GM21723 (cell line): ENCODE measurements around the gene BICD1.
"Not testable (repeated sequence)": the region's sequence is repeated elsewhere in the genome, so short reads cannot be mapped to it uniquely, and the experiment has no call there.

Experiments used
- ATAC-seq: cut with Tn5 transposase; IDR thresholded peaks from one replicate; pipeline ENCODE4 v1.9.1; 2021; ENCODE audit warnings: mild to moderate bottlenecking, moderate library complexity; ENCODE audit not compliant: unreplicated experiment

The BICD1 gene

DNA sequence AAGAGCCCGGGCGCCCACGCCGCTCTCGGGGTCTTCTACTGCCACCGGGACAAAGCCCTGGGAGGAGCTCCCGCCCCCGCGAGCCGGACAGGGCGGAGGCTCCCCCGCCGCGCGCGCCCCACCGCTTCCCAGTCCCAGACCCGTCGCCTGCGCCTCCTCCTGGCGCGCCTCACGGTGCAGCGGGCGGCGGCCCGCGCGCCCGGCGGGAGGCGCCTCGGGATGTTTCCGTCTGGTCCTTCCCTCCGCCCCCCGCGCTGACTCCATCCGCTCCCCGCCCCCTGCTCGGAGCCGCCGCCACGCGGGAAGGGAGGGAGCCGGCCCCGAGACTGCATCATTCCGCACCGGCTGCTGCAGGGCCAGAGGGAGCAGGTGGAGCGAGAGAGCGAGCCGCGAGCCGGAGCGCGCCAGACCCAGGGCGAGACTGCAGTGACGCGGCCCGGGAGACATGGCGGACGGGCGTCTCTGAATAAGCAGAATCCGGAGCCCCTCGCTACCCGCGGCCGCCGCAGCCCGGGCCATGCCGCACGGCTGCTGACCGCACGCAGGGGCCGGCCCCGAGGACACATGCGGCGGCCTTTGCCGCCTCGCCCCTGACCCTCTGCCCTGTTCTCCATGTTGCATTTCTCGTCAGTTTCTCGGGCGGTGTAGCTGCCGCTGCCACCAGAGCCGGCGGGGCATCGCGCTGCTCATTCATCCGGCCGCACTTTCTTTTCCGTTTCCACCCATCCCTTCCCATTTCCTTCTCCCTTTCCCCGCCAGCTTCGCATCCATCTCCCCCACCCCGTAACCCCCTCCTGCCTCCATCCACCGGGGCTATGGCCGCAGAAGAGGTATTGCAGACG, at the start of gene BICD1:
Gene BICD1, plus strand, starts transcription at position 331 of the 842 bp plus-strand sequence. Its CDS starts 485 bp downstream, at position 816.
- ATAC-seq = peak; percentile 85

DNA sequence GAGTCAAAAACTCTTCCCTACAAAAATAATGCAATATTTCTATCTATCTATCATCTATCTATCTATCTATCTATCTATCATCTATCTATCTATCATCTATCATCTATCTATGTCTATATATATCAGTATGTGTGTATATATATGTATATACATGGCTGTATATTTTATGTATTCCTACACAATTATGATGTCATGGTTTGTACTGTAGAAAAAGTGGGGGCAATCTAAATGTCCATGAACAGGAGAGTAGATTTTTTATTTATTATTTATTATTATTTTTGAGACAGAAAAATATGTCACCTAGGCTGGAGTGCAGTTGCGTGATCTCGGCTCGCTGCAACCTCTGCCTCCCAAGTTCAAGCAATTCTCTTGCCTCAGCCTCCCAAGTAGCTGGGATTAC, 45.6 kb upstream of the BICD1 start:
- ATAC-seq = no peak

DNA sequence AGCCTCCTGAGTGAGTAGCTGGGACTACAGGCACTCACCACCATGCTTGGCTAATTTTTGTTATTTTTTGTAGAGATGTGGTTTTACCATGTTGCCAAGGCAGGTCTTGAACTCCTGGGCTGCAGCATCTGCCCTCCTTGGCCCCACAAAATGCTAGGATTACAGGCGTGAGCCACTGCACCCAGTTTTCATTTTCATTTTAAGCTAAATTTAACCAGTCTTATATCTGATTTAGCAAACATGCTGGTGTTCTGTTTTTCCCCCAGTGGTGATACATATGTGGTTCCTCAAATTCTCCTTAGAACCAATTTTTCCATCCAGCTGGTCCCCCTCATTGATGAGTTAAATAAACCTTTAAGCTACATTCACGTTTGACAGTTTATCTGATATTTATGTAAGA, 43.8 kb upstream of the BICD1 start:
- ATAC-seq = no peak

DNA sequence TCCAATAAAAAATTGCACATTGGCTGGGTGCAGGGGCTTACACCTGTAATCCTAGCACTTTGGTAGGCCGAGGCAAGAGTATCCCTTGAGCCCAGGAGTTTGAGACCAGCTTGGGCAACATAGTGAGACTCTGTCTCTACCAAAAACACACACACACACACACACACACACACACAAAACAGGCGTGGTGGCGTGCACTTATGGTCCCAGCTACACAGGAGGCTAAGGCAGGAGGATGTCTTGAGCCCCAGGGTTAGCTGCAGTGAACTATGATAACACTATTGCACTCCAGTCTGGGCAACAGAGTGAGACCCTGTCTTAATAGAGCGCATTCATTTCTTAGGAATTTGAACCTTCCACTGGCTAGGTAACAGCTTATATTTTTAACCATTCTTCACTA, 42.9 kb upstream of the BICD1 start:
- ATAC-seq = no peak

DNA sequence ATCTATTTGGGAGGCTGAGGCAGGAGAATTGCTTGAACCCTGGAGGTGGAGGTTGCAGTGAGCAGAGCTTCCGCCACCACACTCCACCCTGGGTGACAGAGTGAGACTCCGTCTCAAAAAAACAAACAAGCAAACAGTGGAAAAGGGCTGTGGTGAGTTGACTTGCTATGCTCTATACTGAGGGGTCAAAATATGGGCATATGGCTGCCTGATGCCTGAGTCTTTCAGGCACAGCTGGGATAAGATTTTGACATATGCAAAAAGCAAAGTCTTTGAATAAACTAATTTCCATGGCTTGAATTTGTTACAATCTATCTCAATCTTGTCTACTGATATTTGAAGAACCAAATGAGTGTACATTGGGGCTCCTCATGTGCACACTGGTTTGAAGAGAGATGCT, 40.4 kb upstream of the BICD1 start:
- ATAC-seq = no peak

DNA sequence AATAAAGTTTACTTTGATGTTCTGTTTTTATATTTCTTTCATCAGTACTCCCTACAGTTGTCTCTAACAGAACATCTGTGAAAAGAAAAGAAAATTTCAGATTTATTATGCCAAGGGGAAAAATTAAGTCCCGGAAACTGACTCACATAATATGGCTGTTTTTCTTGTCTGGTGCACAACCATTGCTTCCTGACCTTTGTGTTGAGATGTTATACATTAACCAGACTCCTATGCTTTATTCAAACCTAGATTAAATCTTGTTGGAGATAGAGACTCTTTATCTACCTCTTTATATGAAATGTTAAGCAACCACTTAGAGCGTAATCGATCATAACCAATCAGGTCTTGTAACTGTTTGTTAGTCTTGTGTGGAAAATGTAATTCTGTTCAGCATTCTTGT, 37.6 kb upstream of the BICD1 start:
- ATAC-seq = no peak

DNA sequence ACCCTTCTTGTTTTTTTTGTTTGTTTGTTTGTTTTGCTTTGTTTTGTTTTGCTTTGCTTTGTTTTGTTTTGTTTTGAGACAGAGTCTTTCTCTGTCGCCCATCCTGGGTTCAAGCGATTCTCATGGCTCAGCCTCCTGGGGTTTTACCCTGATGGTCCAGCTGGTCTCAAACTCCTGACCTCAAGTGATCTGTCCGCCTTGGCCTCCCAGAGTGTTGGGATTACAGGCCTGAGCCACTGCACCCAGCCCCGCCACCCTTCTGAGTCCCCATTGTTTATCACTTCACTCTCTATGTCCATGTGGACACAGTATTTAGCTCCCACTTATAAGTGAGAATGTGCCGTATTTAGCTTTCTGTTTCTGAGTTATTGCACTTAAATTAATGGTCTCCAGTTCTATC, 36.9 kb upstream of the BICD1 start:
- ATAC-seq = no peak

DNA sequence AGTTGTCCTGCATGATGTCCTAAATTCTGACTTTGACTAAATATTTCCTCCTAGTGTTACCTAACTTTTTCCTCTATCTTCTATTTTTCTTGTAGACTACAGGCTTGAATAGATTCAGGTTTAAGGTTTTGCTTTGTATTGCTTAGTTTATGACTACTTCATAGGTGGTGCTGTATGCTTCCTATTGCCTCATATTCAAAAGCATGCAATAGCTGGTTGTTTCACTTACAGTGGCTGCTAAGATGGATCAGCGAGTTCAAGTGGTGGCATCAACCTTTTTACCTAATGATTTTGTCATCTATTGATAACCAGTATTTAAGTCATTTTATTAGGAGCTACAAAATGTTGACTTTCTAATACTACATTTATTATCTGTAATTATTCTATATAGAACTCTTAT, 36.3 kb upstream of the BICD1 start:
- ATAC-seq = no peak

DNA sequence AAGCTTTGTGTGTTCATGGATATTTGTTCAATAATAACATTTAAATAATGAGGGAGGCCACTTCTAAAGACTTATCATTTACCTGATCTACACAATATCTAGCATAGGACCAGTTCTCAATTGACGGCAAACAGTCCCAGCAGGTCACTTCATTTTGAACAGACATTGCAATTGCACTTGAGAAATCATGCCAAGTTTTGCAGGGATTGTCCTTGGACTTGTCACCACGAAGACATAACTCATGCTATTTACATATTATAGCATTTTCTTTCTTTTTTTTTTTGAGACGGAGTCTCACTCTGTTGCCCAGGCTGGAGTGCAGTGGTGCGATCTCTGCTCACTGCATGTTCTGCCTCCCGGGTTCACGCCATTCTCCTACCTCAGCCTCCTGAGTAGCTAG, 34.5 kb upstream of the BICD1 start:
- no peak for ATAC-seq

DNA sequence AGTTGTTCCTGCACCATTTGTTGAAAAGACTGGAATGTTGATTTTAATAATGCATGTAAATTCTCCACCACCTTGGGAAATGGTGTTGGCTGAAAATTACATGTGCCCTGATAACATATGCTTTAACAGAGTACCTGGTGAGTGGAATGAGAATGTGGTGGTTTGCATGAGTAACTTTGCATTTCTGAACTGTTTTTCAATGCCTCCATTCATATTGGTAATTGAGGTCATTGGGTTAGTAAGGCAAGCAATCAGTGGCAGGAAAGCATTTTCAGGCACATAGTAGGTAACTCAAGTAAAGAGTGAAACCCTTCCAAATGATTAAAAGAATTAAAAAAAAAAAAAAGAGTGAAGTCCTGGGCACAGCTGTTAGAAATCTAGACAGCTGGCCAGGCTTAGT, 32.2 kb upstream of the BICD1 start:
- no peak for ATAC-seq

DNA sequence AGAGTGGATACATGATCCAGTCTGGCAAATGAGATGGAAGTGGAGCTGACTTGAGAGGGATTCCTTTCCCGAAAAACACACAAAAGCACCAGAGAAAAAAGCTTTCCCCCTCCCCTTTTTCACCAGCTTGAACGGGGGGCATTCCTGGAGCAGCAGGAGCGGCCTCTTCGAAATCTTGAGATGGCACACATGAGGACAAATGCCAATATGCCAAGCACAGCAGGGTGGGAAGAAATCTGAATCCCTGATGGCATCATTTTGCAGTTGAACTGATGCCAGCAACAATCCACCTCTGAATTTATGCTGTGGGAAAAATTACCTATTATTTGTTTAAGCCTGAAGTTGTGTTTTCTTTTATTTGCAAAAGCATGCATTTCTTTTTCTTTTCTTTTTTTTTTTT, 29.7 kb upstream of the BICD1 start:
- no peak for ATAC-seq

DNA sequence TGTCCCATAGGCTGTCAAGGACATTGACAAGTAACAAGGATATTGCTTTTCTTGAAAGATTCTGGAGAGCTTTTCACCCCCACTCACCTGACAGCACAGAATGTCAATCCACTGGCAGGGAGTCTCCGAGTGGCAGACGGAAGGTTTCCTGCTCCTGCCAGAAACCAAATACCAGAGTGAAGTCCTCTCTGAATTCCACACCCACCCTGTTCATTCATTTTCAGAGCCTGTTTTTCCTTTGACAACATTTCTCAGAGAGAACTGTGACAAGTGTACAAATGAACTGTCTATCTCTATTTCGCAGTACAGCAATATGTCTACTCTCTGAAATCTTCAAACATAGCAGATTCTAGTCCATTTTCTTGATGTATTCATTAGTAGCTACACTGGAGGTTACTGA, 26.2 kb upstream of the BICD1 start:
- ATAC-seq = no peak

DNA sequence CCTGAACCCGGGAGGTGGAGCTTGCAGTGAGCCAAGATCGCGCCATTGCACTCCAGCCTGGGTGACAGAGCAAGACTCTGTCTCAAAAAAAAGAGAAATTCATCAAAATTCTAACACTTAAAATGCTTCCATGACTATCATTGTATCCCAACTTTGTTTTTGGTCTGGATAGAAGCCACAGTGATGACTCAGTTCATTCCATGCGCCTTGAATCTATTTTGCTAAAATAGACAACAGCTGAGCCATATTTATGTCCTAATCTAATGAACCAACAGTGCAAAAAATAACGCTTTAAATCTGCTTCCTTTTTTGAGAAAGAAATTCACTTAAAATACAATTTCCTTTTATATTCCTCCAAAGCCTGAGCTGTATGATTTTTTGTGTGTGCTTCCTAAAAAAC, 23.2 kb upstream of the BICD1 start:
- no peak for ATAC-seq

DNA sequence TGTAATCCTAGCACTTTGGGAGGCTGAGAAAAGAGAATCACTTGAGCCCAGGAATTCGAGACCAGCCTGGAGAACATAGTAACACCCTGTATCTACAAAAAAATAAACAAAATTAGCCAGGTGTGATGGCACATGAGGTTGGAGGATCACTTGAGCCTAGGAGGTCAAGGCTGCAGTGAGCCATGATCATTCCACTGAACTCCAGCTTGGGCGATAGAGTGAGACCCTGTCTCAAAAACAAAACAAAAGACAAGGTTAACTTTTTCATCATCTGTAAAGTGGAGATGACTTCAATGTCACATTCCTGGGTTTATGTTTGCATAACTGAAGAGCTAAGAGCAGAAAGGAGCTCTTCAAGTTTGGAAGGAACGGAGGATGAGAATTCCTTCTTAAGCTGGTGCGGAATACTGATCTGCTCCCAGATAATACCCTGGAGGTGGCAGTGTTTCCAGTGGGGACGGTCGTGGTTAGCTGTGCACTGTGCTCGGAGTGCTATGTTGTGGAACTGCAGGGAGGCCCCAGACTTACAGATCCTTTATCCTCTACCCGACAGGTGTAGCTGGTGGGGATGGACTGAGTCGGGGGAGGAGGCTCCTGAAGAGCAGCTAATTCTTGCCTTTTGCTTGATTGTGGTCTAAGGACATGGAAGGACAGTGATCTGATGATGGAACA, 22.5 kb upstream of the BICD1 start:
- no peak for ATAC-seq

DNA sequence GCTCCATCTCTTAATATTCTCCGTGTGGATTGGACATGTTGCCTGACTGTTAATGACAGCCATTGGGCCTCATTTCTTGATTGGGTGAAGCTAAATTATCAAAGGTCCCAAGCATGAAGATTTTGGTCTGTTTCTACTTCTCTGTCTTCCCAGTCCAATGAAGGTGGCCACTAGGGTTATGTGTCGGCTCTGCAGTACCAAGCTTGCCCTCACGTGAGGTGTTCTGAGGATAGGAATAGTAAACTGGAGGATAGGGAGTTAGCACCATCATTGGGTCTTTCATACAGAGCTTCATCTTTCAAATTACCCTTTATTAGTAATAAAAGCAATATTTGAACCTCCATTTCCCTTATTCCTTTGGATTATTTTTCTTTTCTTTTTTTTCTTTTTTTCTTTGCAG, 21.9 kb upstream of the BICD1 start:
- no peak for ATAC-seq

DNA sequence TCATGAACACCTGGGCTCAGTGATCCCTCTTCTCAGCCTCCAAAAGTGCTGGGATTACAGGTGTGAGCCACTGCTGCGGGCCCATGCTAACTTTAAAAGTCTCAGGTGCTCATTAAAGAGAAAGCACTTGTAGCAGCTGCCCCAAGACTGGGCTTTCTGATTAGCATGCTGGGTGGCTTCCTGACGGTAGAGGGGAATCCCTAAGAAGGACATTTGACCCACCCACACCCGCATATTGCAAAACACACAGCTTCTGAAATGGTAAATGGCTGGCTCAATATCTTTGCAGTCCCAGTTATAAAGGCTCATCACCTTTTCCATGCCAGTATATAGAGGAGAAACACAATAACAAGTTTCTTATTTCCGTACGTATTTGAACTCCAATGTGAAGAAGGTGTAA, 19.3 kb upstream of the BICD1 start:
- no peak for ATAC-seq

DNA sequence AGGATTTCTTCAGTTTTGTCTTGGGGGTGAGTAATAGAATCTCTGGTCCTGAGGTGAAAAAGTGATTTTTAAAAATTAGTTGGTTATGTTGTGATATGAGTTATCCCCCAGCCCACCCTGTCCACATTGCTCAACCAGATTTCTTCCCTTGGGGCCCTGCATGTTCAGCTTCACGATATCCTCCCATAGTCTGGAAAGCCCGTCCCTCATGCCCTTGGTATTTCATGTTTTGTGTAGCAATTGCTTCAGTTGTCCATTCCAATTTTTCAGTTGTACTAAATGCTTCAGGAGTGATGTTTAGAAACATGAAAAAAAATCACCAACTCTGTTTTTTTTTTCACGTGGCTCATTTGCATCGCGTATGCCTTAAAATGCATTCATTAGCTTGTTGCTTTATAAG, 17.5 kb upstream of the BICD1 start:
- no peak for ATAC-seq

DNA sequence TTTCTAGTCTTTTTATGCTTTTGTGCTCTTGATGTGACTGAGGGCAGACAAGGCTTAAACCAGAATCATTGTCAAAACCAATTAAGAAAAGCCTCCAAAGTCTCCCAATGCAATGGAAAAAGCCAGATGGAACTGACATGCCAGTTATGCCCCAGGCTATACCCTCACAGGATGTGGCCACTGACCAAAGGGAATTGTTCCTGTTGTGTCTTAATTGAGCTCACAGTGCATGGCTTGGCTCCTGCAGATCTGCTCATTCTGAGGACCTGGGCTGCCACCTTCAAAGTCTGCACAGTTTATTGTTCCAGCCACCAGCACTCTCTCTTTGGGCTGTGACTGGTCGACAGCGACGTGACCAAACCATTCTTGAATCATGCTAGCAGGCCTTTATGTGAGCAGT, 17.1 kb upstream of the BICD1 start:
- ATAC-seq = no peak

DNA sequence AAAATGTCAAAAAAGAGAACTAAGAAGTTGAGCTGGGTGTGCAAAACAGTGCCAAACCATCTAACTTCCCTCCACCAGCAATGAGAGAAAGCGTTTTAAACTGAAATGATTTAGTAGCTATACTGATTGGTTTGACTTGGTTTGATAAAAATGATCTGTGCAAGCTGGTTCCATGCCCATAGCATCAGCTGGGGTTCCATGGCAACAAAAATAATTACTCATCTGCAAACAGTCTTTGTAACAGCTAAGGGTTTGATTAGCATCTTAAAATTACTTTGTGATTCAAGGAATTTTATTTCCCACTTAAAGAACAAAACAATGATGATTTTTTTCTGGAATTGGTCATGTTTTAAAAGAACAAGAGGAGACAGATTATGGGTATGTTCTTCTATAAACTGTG, 15.0 kb upstream of the BICD1 start:
- ATAC-seq = no peak

DNA sequence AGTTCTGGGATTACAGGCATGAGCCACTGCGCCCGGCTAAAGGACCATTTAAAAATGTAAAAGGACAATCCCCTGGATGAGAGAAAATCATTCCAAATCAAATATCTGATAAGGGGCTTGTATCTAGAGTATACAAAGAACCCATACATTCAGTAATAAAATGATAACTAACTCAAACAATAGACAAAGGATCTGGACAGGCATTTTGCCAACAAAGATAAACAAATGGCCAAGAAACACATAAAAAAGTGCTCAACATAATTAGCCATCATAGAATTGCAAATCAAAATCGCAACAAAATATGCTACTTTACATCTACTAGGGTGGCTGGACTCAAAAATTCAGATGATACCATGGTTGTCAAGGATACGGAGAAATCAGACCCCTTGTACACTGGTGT, 8.5 kb upstream of the BICD1 start:
- ATAC-seq = no peak

DNA sequence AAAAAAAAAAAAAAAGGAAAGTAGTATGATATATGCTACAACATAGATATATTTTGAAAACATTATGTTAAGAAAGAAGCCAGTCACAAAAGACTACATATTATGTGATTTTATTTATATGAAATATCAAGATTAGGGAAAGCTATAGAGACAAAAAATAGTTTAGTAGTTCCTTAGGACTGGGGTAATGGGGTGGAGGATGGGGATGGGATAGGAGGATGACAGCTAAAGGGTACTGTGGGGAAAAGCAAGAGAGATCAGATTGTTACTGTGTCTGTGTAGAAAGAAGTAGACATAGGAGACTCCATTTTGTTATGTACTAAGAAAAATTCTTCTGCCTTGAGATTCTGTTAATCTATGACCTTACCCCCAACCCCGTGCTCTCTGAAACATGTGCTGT, 7.4 kb upstream of the BICD1 start:
- ATAC-seq = not testable (repeated sequence)

DNA sequence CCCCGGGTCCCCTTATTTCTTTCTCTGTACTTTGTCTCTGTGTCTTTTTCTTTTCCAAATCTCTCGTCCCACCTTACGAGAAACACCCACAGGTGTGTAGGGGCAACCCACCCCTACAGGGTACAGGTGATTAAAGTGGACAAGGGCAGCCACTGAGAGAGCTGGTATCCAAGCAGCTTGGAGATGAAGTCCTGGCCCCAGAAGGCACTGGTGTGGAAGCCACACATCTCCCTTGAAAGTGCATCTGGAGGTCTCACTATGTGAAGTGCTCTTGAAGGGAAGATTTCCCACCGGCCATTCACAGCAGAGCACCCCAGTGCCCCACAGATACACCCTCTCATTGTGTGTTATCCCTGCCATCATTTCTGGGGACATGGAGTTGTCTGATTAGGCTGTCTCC, 6.3 kb upstream of the BICD1 start:
- no peak for ATAC-seq

DNA sequence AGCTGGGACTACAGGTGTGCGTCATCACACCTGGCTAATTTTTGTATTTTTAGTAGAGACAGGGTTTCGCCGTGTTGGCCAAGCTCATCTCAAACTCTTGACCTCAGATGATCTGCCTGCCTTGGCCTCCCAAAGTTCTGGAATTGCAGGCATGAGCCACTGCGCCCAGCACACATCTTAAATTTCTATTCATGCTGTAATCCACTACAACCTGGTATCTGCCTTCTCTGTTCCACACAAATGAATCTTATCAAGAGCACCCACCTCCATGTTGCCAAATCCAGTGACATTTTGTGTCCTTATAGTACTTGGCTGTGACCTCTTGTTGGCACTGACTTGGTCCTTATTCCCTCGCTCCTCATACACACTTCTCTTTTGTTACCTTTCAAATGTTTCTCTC, 5.8 kb upstream of the BICD1 start:
- ATAC-seq = no peak
